OCI-LY3 (cell line): Measurements from ENCODE around the gene RAPGEF1.

Experiments used
- CTCF ChIP-seq: fragments of 200-600, 300-600 bp; sonication (generic); IDR thresholded peaks from 2 replicates; pipeline ENCODE4 v1.5.1; 2014; ENCODE audit warnings: antibody characterized with exemption, low read length, low read depth
- EZH2phosphoT487 ChIP-seq: fragments of 200-600 bp; shearing (Covaris generic); IDR thresholded peaks from 2 replicates; pipeline ENCODE4 v1.6.1; 2018; ENCODE audit warnings: antibody characterized with exemption, mixed run types, low read depth

GRCh38 chr9:131645078-131645776 is 94.6 kb downstream of the RAPGEF1 start:
- no peak for TF ChIP-seq CTCF
- no peak for TF ChIP-seq EZH2phosphoT487
